M059J (cell line): Measurements from ENCODE around the gene CHST11. TPM values are rescaled to one million over a fixed set of nuclear protein-coding genes. Genes with fewer than 3 reads are reported as not detected.
A peak's percentile ranks its signal among the peaks of the same experiment; 100 is the strongest.
"Not testable (repeated sequence)": the region's sequence is repeated elsewhere in the genome, so short reads cannot be mapped to it uniquely, and the experiment has no call there.

Source experiments
- DNase-seq: peaks from one replicate; pipeline ENCODE4 v3.0.0-alpha.2; 2012; ENCODE audit warnings: low read depth
- total RNA-seq: library from RNA; depleted of rRNA; stranded (reverse); fragments of >200 nt; shearing (Covaris generic); gene quantifications from 2 replicates; pipeline ENCODE4 v1.2.3, GENCODE V29; 2014

CHST11 gene
- total RNA-seq, 1 experiment from 2014 or later = 19.6 TPM

- peak; percentile 85 for DNase-seq
Measured at GRCh38 chr12:104603545-104603973, 146.8 kb downstream of the CHST11 start.

DNA sequence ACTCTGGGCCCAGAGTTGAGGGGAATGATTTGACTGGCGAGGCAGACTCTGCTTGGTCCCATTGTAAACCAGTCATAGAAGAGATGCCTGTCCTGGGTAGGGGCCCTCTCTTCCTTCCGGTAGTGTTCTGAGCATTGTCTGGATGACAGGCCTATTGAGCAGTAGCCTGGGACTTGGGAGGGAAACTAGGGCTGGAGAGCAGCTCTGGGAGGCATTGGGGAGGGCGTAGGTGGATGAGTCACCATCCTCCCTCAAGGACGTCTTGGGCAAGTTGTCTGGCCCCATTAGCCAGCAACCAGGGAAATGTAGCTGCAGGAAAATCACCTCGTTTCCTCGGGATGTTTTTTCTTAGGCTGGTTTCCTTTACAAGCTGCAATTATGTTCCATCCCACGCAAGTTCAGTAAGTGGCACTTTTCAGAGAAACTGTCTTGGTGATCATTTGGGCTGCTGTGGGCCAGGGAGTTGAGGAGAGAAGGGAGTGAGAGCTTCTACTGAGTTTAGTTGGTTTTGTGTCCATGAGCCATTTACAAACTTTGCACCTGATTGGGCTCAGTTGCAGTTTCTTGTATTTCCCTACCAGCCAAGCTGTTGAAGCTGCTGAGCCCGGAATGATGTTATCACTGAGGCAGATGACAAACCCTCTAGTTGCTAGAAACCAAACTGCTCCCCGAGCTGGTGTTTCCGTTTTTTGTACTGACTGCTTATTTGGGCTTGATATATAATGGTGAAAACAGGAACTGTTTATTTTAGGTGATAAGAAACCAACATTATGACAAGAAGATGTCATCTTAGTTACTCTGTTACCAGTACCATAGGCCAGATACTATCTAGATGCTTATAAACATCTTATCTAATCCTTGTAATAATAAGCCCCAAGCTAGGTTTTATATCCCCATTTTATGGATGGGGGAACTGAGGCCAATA is 147.6 kb downstream of the CHST11 start:
- DNase-seq = peak; percentile 97

- DNase-seq = no peak
Measured at GRCh38 chr12:104604995-104605675, 148.4 kb downstream of the CHST11 start.

DNA sequence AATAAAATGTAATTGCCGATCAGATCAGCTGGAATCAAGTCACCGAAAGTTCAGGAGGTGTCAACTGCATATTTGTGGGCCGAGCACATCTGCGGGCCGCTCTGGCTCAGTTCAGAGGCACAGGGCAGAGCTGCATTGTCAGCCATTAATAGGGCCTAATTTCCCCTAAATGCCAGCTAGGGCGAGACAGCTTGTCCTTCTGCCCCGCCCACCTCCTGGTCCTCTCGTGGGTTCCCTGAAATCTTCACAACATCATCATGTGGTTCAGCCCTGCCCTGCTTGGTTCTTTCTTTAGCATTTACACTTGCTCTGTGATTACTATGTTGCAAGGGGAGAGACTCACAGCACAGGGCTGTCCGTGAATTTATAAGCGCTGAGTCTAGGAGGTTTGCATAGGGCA is 148.9 kb downstream of the CHST11 start:
- peak; percentile 33 for DNase-seq

DNA sequence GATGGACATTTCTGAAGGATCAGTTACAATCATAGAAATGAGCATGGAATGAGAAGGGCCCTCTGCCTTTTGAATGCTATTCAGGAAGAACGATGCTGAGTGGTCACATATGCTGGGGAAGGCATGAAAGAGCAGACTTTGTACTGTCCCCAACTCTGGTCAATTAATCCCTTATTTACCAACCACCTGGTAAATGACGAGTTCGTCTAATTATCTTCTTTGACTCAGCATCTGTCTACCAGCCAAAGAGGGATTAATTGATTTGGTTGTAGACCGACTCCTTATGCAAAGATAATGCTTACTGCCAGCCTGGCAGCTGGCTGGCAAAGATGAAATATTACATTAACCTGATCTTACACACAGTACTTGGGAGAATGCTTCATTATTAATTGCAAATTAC is 152.2 kb downstream of the CHST11 start:
- no peak for DNase-seq

DNA sequence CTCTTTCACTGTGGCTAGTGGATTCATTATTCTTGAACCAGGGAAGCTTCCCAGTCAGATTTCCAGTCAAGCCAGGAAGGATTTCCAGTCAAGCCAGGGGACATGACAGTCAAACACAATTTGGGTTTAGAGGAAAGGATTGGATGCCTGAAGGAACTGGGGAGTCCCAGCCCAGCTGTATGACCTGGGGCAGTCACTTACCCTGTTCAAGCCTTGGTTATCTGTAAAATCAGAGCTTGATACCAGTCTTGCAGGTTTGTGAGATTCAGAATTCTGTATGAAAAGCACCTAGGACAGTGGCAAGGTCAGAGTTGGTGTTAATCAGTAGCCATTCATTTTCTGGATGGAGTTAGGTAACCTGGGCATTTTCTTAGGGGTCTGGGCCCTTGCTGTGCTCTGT is 152.7 kb downstream of the CHST11 start:
- DNase-seq = no peak

GRCh38 chr12:104610513-104611235 is 153.9 kb downstream of the CHST11 start:
- no peak for DNase-seq

- no peak for DNase-seq
Measured at GRCh38 chr12:104611671-104612070, 154.9 kb downstream of the CHST11 start.

DNA sequence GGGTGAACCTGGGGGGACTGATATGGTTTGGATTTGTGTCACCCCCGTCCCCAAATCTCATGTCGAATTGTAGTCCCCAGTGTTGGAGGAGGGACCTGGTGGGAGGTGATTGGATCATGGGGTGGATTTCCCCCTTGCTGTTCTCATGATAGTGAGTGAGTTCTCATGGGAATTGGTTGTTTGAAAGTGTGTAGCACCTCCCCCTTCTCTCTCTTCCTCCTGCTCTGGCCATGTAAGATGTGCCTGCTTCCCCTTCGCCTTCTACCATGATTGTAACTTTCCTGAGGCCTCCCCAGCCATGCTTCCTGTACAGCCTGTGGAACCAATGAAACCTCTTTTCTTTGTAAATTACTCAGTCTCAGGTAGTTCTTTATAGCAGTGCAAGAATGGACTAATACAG is 156.6 kb downstream of the CHST11 start:
- not testable (repeated sequence) for DNase-seq

DNA sequence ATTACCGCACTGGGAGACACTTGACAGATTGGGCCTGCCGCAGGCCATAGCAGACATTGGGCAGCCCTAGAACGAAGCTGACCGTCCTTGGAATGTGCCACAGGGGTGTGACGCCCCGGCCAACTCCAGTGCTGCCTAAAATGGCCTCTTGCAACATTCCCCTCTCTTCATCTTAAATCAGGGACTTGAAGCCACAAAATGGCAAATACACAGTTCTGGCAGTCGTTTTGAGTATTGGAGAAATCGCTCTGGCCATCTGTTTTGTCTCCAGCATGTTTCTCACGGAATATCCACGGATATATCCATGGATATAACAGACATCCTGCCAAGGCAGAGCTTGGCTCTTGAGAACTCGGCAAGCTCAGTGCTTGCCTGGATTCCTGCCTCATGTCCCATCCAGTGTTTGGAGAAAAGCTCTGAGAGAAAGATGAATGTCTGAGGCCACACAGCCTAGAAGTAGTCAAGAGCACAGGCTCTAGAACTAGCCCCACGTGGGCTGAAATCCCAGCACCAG is 158.4 kb downstream of the CHST11 start:
- DNase-seq = no peak

GRCh38 chr12:104618691-104619090 is 161.9 kb downstream of the CHST11 start:
- no peak for DNase-seq

DNA sequence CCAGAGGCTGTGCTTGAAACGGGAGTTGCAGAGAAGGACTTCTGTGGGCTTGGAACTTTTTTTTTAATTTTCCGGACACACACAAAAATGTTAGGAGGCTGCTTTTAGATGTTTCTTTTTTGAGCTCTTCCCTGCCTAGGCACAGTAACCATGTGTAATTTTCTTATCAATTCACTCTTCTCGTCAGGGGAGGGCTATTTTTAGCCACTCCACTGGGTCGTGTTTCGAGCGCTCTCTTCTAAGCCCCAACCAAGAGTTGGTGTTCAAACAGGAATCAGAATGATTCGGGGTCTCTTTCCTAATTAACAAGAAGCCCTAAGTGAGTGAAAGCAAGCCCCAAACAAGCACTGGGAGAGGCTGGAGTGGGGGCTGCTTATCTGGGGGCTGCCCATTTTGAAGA is 162.6 kb downstream of the CHST11 start:
- DNase-seq = no peak

- DNase-seq = no peak
Measured at GRCh38 chr12:104620837-104621531, 164.2 kb downstream of the CHST11 start.

DNA sequence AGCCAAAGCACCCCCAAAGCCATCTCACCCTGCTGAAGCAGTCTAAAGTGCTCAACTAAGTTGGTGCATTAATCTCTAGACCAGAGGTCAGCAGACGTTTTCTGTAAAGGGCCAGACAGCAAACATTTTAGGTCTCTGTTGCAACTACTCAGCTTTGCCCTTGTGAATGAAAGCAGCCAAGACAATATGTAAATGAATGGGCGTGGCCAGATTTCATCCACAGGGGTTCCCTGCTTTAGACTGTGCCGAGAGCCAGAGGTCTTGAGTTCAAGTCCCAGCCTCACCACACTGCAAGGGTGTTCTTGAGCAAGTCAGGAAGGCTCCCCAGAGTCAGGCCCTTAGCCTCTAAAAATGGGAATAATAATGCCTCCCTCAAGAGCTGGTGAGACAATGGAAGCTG is 166.2 kb downstream of the CHST11 start:
- DNase-seq = no peak

GRCh38 chr12:104623883-104624282 is 167.1 kb downstream of the CHST11 start:
- no peak for DNase-seq

DNA sequence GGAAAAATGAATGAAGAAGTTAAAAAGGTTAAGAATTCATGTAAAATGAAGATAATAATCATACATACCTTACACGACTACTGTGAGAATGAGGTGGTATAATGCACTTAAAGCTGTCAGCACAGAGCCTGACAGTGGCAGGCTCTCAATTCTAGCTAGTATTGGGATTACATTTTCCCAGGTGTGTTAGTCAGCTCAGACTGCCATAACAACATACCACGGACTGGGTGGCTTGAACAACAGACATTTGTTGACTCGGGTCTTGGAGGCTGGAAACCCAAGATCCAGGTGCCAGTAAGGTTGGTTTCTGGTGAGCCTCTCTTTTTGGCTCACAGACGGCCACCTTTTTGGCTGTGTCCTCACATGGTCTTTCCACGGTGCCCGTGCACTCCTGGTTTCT is 167.8 kb downstream of the CHST11 start:
- DNase-seq = no peak

DNA sequence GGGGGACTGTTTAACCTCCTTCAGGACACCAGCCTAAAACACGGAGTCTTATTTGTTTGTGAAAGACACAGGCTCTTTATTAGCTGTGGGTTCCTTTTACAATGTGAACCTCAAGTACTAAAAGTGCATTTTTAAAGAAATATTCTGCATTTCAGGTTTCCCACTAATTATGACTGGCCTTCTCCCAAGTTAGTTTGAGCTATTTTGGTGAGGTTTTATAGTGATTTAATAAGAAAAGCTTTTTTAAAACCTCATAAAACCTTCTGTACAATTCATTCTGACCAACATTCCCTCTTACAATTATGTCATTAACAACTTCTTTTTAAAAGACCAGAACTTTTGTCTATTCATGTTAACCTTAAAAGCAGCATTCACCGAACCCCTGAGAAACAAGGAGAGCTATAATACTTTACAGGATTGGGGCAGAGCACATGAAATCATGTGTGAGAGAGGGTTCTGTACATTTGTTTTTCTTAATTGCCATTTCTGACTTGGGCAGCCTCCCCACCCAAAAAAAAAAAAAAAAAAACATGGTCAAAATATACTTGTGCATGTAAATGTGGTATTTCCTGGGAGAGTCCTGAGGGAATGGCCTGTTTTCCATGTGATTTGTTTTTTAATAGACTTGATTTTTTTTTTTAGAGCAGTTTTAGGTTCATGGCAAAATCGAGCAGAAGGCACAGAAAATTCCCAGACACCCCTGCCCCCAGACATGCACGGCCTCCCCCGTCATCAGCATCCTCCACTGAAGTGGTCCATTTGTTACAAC is 169.5 kb downstream of the CHST11 start:
- DNase-seq = peak; percentile 52

DNA sequence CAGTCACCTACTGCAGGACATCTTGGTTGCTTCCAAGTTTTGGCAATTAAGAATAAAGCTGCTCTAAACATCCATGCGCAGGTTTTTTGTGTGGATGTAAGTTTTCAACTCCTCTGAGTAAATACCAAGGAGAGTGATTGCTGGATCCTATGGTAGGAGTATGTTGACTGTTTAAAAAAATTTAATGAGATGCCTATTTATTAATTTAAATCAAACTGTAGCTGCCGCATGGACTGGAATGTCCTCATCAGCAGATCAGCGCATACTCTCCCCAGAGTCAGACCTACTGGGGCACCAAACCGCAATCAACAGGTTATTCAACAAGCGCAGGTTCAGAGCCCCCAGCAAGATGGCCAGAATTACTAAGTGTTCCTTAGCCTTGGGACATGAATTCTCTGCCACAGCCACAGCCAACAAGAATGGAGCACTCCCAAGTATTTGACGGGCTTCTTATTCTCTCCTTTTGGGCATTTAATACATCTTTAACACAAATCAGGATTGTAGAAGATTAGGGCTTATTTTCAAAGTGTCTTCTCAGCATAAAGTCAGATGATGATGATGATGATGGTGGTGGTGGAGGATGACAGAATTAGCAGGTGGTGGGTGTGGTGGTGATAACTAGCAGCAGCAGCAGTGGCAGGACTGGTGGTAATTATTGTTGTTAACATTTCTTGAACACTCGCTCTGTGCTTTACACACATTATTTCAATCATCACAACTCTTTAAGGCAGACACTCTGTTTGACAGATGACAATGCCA is 170.7 kb downstream of the CHST11 start:
- DNase-seq = no peak

DNA sequence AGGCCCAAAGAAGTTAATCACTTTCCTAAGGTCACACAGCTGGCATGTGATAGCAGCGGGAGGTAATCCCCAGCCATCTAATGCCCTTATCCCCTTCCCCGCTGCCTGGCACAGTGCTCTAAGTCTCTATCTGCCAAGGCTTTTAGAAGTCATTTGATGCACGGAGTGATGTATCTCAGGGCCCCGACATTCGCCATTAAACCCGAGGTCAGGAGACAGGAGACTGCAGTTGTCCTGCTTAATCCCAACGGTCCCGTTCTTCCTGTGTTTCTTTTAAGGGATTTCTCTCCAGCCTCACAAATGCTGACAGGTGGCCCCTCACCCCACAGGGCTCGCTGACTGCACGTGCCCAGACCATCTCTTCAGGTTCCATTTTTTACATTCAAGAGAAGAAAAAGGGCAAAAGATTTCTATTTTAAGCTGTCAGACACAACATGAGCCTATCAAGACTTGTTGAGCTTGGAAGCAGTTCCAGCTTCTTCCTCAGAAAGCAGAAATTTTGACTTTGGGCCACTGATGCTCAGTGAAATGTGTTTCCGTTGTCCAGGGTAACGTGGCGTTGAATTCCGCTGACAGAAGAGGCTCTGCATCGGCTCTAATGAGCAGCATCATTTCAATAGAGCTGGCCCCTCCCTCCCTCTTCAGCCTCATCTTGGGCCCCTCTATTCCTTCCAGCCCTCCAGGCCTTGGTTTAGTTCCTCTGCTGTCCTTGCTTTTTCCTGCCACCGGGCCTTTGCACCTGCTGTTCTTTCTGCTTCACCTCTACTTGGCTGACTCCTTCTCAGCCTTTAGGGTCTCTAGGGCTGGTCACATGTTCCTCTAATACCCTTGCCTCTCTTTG is 171.5 kb downstream of the CHST11 start:
- DNase-seq = no peak
